Midbrain (tissue), 1 donor: ENCODE results near the gene OSBPL10.

Experiments
- DNase-seq: peaks from one replicate; lab custom pipeline; 2025; lab: John Stamatoyannopoulos, UW

OSBPL10 gene

DNA sequence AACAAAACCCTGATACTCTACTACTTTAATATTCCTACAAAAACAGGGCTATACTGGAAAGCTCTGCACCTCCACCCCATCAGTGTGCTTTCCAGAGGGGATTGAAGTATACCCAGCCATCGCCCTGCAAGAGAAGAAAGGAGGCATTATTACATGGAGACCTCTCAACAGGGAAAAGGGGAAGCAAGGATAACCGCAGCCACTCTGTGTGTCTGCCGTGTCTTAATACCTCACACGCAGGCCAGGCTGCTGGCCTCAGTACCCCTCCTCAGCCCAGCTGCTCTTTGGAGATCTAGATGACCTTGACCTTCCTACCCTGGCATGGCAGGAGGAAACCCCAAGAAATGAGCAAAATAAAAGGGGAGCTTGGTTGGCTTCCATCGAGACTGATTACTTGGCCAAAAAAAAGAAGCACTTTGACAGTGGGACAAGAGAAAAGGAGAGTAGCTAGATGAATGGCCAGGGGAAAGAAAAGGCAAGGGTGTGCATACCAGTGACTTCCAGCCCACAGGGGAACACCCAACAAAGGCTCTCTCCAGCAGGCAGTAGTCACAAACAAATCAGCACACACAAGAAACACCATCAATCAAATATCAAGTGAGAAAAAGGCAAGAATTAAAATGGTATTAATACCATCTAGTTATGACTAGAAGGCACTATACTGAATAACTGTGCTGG, 318.9 kb downstream of the OSBPL10 start:
- DNase-seq, result no peak

DNA sequence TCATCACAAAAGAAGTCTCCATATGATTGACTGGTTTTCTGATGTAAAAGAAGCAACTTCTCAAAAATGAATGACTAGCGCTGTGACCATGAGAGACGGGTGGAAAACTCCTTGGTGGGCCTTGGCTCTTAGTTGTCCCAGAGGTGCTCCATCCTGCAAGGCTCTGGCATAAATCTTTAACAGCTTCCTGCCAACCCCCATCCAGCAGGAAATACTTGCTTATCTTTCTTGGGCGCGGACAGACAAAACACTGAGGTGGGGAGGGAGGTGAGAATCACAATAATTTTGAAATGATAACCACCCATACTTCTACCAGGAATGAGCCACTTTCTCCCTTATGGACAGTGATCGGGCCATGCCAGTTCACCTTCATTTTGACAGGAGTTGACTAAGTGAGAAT, 319.8 kb downstream of the OSBPL10 start:
- no peak for DNase-seq

DNA sequence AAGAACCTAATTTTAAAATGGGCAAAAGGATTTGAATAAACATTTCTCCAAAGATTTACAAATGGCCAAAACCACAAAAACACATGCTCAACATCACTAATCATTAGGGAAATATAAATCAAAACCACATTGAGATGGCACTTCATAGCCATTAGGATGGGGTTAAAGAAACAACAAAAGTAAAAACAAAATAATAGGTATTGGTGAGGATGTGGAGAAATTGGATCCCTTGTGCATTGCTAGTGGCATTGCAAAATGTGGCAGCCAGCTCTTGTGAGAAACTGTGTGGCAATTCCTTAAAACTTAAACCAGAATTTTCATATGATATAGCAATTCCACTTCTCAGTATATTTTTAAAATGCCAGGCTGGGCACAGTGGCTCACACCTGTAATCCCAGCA, 321.8 kb downstream of the OSBPL10 start:
- no peak for DNase-seq

DNA sequence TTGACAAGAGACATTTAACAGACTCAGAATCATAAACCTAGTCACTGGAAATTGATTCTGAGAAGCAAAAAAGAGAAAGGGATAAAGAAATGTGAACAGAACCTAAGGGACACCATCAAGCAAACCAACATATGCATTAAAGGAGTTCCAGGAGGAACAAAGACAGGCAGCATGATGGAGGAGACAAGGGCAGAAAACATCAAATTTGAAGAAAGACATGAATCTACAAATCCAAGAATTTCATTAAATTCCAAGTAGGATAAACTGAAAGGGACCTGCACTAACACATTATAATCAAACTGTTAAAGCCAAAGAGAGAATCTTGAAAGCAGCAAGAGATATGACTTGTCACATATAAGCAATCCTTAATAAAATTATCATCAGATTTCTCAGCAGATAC, 326.1 kb downstream of the OSBPL10 start:
- no peak for DNase-seq

DNA sequence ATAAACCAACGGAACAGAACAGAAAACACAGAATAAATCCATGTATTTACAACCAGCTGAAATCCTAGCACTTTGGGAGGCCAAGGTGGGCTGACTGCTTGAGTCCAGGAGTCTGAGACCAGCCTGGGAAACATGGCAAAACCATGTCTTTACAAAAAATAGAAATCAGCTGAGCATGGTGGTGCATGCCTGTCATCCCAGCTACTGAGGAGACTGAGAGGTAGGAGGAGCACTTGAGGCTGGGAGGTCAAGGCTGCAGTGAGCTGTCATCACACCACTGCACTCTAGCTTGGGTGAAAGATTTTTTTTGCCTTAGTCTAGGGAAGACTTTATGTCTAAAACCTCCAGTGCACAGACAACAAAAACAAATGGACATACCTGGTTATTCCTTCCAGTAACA, 327.6 kb downstream of the OSBPL10 start:
- no peak for DNase-seq

DNA sequence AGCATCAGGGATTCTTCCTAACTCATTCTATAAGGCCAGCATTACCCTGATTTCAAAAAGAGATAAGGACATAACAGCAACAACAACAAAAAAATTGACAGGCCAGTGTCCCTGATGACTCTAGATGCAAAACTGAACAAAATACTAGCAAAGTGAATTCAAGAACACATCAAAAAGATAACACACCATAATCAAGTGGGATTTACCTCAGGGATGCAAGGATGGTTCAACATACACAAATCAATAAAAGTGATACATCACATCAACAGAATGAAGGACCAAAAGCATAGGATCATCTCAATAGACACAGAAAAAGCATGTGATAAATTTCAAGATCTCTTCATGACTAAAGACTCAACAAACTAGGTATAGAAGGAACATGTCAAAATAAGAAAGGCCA, 328.8 kb downstream of the OSBPL10 start:
- DNase-seq, result no peak

DNA sequence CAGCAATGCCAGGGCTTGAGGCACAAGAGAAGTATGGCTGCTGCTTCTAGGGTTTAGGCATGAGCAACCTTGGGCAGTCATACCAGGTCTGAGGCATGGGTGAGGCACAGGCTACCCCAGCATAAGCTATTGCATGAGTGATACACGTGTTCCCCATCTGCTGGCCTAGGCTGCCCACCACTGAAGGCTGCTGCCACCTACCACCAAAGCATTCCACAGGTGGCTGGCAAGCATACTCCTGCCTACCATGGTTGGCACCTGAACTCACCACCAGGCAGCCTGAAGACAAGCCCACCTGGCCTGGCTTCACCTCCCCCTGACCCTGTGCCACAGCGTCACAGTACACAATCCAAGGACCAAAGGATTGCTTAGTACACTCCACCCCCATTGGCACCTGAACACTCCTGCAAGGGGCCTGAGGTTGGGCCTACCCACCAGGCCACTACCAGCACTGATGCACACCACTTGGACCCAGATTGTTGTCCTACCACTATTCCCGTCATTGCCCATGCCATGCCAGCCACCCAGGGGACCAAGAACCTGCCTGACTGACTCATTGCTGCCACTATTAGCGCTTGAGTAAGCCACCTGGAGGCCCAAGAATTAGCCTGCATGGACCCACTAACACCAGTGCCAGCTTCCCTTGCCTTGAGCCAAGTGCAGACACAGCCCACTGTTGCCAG, 332.6 kb downstream of the OSBPL10 start:
- DNase-seq, result no peak

DNA sequence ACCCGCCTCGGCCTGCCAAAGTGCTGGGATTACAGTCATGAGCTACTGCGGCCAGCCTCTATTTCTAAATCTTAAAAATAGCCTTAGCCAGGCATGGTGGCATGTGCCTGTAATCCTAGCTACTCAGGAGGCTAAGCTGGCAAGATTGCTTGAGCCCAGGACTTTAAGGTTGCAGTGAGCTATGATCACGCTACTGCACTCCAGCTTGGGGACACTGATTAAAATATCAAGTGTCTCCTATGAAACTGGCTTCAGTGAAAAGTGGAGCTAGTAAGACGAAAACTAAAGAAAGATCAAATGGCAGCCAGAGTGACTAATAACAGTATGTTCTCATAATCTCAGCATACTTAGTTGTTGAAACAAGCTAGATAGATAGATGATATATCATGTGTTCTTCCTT, 335.8 kb downstream of the OSBPL10 start:
- no peak for DNase-seq

DNA sequence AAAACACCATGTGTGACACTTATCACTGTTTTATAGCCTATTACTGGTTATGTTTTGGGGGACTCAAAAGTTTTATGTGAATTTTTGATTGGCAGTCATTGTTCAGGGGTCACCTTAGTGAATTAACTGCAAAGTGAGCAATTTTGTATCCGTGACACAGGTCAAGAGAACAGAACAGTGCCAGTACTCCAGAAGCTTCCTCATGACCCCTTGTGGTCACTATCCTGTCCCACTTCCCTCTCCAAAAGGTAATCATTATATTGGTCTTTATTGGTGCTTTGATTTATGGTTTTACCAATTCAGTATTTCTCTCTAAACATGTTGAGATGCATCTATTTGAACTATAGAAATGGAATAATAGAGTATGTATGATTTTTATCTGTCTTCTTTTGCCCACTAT, 341.2 kb downstream of the OSBPL10 start:
- no peak for DNase-seq

DNA sequence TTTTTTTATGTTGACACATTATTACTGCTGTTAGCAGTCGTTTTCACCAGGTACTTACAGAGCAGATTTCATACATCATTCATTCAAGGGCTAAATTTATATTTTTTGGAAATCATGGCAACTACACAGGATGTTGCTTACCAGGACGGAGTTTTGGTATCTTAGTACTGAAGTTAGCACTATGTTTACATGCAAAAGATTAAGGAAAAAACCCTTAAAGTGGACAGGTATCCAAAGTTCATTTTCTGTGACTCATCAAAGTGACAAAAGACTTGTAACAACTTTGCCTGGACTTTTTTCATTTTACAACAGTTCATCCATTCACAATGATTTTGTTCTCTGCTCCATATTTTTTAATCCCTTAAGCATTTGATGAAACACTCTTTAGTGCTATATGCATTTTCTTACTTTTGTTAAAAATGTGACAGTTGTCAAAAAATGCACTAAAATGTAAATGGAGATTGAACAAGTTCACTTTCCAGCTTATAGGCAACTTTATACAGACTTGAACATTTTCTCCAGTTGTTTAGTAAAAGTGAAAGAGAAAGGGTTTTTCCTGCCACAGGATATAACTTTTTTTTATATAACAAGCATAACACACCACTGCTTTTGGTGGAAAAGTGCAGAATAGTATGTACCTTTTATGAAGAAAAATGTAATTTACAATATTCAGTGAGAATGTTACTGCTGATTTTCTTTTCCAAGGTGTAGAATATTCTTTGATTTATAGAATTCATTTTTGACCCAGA, 344.2 kb downstream of the OSBPL10 start:
- DNase-seq, result no peak

DNA sequence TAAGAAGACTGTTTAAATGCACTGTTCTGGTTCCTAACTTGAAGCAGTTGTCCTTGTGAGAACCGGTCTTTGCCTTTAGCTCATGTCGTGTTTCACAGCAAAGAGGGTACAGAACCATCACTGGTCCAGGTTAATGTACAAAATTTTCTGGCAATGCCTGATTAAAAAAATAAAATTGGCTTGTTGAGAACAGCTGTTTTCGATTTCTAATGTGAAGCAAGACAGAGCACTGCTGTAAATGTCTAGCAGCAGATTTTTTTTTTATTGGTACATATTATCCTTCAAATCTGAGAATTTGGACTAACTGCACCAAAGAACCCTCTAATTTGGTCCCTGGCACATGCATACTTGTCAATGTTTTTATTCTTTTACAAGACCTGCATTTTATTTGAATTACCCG, 345.0 kb downstream of the OSBPL10 start:
- no peak for DNase-seq

DNA sequence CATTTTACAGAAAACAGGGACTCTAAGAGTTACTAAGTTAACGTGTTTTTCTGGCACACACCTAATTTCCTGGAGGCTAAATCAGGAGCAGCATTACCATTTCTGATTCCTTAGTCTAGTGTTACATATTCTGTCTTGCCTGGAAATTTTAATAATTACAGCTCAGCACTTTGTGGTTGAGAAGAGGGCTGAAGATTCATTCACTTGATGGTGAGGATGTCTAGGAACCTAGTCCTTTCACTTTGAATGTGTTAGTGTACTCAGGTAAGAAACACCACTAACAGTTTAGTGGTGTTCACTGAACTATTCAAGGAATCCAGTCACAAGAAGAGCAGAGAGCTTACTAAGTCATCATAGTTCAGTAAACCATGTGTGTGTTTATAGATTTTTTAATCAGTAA, 345.5 kb downstream of the OSBPL10 start:
- no peak for DNase-seq

DNA sequence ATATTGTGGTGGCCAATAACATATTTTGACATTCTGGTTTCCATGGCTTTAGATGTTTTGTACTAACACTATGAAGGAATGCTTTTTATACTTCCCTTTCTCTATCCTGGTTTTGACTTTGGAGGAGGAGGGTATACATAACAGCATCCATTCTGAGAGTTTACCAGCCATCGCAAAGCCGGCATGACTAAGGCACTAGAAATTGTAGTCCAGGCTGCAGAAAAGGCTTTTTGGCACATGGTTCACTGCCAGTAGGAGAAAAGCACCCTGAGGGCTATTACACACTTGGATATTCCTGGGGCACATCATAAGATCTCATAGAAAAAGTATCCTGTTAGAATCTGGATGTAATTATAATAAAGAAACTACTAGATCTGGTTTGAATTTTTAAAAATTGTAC, 346.6 kb downstream of the OSBPL10 start:
- no peak for DNase-seq

DNA sequence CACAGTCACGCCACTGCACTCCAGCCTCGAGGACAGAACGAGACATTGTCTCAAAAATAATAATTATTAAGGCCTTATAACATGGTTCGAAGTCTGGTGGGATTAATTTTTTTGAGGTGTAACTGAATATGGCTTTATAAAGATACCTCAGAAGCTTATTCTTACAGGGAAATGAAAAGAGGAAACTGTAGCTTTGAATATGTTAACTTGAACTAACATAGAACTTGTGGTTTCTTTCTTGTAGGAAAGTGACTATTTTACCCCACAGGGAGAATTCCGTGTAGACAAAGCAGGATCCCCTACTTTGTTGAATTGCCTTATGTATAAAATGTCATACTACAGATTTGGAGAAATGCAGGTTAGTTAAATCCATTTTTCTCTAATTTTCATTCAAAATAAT, 352.0 kb downstream of the OSBPL10 start:
- DNase-seq, result no peak

DNA sequence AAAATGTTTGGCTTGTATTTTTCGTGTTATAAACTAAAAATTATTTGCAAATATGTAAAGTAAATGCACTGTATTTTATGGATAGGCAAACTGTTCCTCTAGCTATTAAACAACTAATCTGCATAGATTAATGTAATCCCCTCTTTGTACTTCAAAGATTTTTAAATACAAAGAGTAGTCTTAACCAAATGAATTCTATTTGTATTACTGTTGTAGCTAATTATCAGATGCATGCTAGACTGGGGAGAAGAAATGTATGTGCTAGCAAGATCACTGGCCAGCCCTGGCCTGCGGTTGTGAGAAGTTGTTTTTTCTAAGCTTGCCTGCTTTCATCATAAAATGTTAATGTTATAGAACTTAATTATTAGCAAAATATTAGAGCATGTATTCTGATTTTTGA, 355.7 kb downstream of the OSBPL10 start:
- DNase-seq, result no peak

DNA sequence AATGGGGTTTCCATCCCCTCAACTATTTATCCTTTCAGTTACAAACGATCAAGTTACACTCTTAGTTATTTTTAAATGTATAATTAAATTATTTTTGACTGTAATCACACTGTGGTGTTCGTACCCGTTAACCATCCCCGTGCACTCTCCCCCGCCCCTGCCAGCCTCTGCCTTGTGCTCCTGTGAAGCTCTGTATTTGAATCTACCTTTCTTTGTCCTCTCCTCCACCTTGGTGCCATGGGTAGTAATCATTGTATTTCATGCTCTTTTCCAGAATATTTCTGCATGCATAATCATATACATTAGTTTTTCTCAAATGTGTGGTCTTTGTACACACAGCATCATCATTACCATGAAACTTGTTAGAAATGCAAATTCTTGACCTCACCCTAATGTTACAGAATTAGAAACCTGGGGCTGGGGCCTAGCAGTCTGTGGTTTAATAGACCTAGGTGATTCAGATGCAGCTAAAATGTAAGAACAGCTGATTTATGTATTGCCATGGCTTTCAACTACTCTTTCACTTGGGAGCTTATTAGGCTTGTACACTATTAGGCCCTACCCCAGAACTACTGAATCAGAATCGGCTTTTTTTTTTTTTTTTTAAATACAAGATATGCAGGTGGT, 356.9 kb downstream of the OSBPL10 start:
- DNase-seq, result no peak

DNA sequence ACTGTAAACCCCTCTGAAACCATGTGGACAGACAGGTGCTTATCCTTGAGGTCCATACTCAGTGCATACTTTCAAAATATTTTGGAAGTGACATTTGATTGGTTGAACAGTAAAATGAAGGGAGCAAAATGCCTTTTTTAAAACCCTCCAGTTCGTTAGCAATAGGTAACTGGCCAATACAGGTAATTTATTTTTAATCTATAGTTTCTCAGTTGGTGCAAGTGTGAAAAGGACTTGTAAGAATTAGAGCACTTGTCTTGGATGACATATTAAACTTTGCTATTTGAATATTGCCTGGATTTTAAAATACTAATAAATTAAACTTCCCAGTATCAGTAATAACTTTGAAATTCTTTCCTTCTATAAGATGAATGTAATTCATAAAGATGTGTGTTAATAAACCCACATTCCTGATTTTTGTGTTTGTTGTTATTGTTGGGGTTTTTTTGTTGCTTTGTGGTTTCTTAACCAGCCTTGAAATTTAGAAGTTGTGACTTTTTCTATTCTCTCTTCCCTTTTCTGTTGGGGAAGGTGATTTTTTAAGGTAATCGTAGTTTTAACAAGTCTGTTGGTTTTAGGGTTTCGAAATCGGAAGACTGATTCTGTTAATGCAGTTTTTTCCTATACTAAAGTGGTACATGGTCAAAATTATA, 358.3 kb downstream of the OSBPL10 start:
- no peak for DNase-seq

DNA sequence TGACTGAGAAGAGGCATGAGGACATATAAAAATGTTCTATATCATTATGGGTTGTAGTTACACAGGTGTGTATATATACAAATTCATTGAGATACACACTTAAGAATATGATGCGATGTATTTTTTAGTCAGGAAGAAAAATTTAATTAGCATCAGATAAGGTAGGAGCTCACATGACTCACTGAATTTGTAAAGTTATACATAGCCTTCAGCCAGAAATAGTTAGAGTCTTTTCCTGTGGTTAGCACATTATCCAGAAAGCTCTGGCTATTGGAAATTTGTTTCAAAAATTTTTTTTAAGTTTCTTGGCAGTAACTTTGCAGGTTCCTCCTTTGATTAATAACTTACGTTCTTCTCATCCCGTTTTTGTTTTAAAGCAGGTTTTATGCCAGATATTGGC, 359.7 kb downstream of the OSBPL10 start:
- DNase-seq, result no peak

DNA sequence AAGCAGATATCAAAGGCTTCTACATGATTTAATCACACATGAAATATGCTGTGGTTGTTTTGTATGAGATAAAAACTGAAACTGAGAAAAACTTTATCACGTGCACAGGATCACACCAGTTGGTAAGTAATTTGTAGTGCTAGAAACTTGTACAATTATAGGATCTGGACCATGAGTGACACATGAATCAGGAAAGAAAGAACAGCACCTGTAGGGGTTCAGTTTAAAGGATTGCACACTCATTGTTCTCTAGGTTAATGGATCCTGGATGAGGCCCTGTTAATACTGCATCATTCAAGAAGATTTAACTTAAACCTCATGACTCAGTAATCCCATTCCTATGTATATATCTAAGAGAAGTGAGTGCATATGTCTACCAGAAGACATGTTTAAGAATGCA, 360.4 kb downstream of the OSBPL10 start:
- no peak for DNase-seq

DNA sequence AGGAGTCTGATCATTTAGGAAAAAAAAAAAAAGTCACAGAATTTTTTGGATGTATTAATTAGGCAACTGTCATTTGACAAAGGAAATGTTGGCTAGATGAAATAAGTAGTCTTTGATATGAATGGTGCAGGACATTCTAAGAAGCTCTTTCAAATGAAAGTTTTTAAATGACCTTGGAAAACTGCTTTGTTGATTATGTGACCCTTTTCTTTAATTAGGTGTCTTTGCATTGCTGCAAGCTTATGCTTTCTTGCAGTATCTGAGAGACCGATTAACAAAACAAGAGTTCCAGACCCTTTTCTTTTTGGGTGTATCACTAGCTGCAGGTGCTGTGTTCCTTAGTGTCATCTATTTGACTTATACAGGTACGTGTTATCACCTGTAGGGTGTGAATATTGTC, 364.4 kb downstream of the OSBPL10 start:
- no peak for DNase-seq

DNA sequence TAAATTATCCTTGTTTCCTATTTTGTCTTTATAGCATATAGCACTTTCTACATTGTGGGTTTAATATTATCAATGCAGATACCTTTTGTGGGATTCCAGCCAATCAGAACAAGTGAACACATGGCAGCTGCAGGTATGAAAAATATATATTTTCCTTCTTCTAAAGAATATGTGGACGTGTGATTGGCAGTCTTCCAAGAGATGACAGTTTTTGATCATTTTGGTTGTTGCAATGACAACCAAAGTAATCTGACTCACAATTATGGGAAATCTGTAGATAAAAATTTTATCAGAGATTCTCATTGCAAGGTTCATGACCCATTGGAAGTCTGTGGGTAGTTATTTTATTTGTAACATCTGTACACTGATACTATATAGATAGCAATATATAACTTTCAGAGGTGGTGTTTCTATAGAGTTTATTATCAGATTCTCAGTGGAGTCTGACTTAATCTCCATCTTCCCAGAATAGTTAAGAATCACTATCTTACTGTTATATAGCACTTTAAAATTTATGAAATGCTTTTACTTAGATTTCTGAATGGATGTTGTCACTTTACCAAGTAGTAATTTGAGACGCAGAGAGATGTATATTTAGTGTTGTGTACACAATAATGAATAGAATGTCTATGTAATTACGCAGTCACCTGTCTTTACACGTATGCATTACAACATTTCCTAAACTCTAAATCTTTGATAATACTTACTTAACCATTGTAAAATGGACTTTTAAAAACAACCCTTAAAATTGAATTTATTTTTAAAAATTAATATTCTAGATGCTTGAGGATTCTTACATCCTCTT, 365.8 kb downstream of the OSBPL10 start:
- no peak for DNase-seq
